Right atrium auricular region (tissue), 2 donors: Measurements from ENCODE around the gene MAGEA10. TPM values are rescaled to one million over a fixed set of nuclear protein-coding genes. Genes with fewer than 3 reads are reported as not detected.
"Not testable (repeated sequence)": the region's sequence is repeated elsewhere in the genome, so short reads cannot be mapped to it uniquely, and the experiment has no call there.

ENCODE experiments used
- DNase-seq: peaks from one replicate; pipeline ENCODE4 v3.0.0-alpha.2; 2019; ENCODE audit warnings: low spot score
- H3K27ac ChIP-seq, 2 donors: fragments of 200-600 bp; sonication (generic); 1 replicate in 1 of 2; 2 replicates in 1 of 2; pipeline ENCODE4 v1.5.1; 2016 to 2019
- H3K27me3 ChIP-seq, 2 donors: fragments of 200-600 bp; sonication (generic); one replicate each; pipeline versions ENCODE4 v1.5.1 to v1.6.0; 2017 to 2019
- H3K36me3 ChIP-seq: fragments of 200-600 bp; sonication (generic); one replicate; pipeline ENCODE4 v1.5.1; 2016
- H3K4me1 ChIP-seq, 2 donors: fragments of 200-600 bp; sonication (generic); one replicate each; pipeline versions ENCODE4 v1.5.1 to v1.6.0; 2017 to 2019
- H3K4me3 ChIP-seq, 2 donors: fragments of 200-600 bp; sonication (generic); 1 replicate in 1 of 2; 2 replicates in 1 of 2; pipeline ENCODE4 v1.5.1; 2017 to 2019; ENCODE audit warnings: mild to moderate bottlenecking in 1 of 2, moderate library complexity in 1 of 2
- H3K9me3 ChIP-seq, 2 donors: fragments of 200-600 bp; sonication (generic); one replicate each; pipeline ENCODE4 v1.5.1; 2019
- total RNA-seq, 2 donors: library from RNA; depleted of rRNA; stranded (reverse); fragments of >200 nt; gene quantifications; one replicate each; pipeline ENCODE4 v1.1.0, GENCODE V29; 2016
- TF ChIP-seq, protein P1 (sequence below), 2 donors: fragments of 200-600 bp; sonication (generic); IDR thresholded peaks; one replicate each; pipeline ENCODE4 v1.5.1; 2019; ENCODE audit warnings: antibody characterized with exemption in 2 of 2

Gene MAGEA10
- total RNA-seq, 2 donors from 2014 or later, result not detected

GRCh38 chrX:152139589-152139988 lies 1.2 kb upstream of the MAGEA10 start:
- TF ChIP-seq, protein P1, sequence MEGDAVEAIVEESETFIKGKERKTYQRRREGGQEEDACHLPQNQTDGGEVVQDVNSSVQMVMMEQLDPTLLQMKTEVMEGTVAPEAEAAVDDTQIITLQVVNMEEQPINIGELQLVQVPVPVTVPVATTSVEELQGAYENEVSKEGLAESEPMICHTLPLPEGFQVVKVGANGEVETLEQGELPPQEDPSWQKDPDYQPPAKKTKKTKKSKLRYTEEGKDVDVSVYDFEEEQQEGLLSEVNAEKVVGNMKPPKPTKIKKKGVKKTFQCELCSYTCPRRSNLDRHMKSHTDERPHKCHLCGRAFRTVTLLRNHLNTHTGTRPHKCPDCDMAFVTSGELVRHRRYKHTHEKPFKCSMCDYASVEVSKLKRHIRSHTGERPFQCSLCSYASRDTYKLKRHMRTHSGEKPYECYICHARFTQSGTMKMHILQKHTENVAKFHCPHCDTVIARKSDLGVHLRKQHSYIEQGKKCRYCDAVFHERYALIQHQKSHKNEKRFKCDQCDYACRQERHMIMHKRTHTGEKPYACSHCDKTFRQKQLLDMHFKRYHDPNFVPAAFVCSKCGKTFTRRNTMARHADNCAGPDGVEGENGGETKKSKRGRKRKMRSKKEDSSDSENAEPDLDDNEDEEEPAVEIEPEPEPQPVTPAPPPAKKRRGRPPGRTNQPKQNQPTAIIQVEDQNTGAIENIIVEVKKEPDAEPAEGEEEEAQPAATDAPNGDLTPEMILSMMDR (IDR thresholded peaks at IDR 0.05), result no peak
- Histone ChIP-seq H3K27me3 (no peaks in the 10 kb centered on the region), H3K4me1 (no peaks in the 10 kb centered on the region), H3K9me3 (no peaks in the 10 kb centered on the region), H3K36me3 (no peaks in the 10 kb centered on the region), H3K4me3 (no peak overlapping the region), H3K27ac (no peak overlapping the region)
- DNase-seq, result no peak

DNA sequence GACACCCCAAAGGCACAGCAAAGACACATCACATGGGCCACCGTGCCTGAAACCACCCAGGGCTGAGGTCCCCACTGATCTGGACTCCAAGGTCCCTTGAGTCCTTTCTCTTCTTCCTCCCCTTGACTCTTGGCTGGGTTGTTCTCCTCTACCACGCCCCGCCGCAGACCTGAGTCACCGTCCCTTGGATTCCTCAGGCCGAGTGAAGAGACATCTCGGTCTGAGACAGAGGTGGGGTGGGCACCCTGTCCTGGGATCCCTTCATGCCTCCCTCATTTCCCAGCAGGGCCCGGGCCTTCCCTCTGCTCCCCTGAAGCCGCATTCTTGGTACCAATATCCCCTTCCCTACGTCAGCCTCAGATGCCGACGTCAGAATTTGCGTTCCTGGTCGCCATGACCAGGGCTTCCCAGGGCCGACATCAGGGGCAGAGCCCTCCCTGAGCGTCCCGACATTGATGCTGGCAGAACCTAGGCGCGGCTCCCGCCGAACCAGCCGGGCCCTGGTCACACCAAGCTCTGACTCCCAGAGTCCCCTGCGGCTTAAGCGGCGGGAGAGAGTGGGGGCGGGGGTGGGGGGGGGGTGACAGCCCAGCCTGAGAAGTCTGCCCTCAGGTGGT lies 498 bp downstream of the MAGEA10 start:
- DNase-seq, result no peak
- H3K4me1 ChIP-seq, result no peaks in the 10 kb centered on the region
- TF ChIP-seq, protein P1 (IDR thresholded peaks at IDR 0.05), result no peak
- no peaks in the 10 kb centered on the region for H3K27me3 ChIP-seq
- H3K4me3 ChIP-seq, result no peak overlapping the region
- no peaks in the 10 kb centered on the region for H3K9me3 ChIP-seq
- H3K27ac ChIP-seq, result no peak overlapping the region
- H3K36me3 ChIP-seq, result no peaks in the 10 kb centered on the region

DNA sequence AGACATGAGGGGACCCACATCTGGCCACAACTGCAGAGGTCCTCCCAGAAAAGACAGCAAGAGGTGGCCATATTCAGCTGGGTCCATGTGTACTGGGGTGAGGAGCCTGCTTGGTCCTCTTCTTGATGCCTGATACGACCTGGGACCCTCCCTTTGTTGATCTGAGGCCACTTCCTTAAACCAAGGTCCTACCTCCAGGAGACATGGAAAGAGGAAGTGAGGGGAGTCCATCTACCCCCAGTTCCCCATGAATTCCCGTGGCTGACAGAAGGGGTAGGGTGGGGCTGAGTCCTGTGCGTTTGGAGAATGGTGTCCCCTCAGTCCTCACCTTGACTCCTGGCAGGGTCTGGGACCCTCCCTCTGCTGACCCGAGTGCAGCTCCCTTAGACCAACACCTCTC lies 2.1 kb downstream of the MAGEA10 start:
- no peak overlapping the region for H3K27ac ChIP-seq
- DNase-seq, result no peak
- no peak overlapping the region for H3K4me3 ChIP-seq

DNA sequence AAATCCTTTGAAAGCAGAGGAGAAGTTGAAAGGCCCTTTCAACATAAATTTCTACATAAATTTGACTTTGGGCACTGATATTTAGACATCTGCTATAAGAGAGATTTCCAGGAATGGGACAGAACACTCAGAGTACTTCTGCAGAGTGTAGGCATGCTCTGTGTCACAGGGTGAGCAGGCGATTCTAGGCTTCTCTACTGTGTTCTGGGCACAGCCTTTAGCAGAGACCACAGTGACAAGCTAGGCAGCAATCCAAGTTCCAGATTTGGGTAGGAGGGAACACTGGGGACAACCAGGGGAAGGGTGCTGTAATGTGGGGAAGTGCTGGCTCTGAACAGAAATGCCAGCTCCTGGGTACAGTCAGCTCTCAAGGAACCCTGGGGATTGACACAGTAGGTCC lies 6.9 kb downstream of the MAGEA10 start:
- DNase-seq, result no peak
- TF ChIP-seq, protein P1 (IDR thresholded peaks at IDR 0.05), result no peak
- no peaks in the 10 kb centered on the region for H3K9me3 ChIP-seq
- no peak overlapping the region for H3K27ac ChIP-seq
- no peaks in the 10 kb centered on the region for H3K4me1 ChIP-seq
- no peaks in the 10 kb centered on the region for H3K27me3 ChIP-seq
- no peak overlapping the region for H3K4me3 ChIP-seq
- no peaks in the 10 kb centered on the region for H3K36me3 ChIP-seq

More for the DNA sequence above, 2.1 kb downstream of the MAGEA10 start:
- Histone ChIP-seq H3K4me1 (no peaks in the 10 kb centered on the region), H3K27me3 (no peaks in the 10 kb centered on the region), H3K36me3 (no peaks in the 10 kb centered on the region), H3K9me3 (no peaks in the 10 kb centered on the region)
- TF ChIP-seq, protein P1 (IDR thresholded peaks at IDR 0.05), result no peak

DNA sequence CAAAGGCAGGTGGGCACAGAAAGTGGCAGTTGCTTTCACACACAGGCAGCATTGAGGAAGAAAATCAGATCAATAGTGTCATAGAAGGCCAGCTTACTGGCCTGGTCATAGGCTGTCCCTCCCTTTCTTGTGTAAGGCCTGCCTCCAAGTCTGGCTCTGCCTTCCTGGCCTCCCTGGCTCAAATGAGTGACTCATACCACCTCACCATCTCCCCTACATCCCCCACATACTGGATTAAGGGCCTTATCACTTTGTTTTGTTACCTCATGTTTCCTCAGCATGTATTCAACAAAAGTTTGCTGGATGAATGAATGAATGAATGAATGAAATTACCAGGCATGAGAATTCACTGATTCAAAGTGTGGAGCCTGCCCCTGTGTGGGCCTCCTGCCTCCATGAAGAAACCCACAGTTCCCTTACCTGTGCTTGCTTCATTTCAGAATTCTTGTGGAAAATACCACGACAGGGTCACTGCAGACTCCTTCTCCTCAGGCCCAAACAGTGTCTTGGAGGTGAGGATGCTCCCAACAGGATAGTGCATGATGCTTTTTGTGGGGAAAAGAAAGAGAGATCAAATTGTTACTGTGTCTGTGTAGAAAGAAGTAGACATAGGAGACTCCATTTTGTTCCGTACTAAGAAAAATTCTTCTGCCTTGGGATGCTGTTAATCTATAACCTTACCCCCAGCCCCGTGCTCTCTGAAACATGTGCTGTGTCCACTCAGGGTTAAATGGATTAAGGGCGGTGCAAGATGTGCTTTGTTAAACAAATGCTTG lies 9.1 kb downstream of the MAGEA10 start:
- not testable (repeated sequence) for H3K4me3 ChIP-seq, H3K27me3 ChIP-seq, H3K9me3 ChIP-seq, H3K36me3 ChIP-seq, H3K27ac ChIP-seq, DNase-seq, H3K4me1 ChIP-seq

GRCh38 chrX:152117305-152117704 lies 21.1 kb downstream of the MAGEA10 start:
- Histone ChIP-seq H3K27me3 (no peaks in the 10 kb centered on the region), H3K4me3 (no peak overlapping the region), H3K36me3 (no peaks in the 10 kb centered on the region), H3K27ac (no peak overlapping the region), H3K4me1 (no peaks in the 10 kb centered on the region), H3K9me3 (no peaks in the 10 kb centered on the region)
- DNase-seq, result no peak
- TF ChIP-seq, protein P1 (IDR thresholded peaks at IDR 0.05), result no peak
